GM18868 (cell line): ENCODE measurements around the gene ZNF229.
"Not testable (repeated sequence)": the region's sequence is repeated elsewhere in the genome, so short reads cannot be mapped to it uniquely, and the experiment has no call there.

Source experiments
- ATAC-seq: cut with Tn5 transposase; IDR thresholded peaks from one replicate; pipeline ENCODE4 v1.9.1; 2021; ENCODE audit warnings: mild to moderate bottlenecking, moderate library complexity; ENCODE audit not compliant: unreplicated experiment

Gene ZNF229

DNA sequence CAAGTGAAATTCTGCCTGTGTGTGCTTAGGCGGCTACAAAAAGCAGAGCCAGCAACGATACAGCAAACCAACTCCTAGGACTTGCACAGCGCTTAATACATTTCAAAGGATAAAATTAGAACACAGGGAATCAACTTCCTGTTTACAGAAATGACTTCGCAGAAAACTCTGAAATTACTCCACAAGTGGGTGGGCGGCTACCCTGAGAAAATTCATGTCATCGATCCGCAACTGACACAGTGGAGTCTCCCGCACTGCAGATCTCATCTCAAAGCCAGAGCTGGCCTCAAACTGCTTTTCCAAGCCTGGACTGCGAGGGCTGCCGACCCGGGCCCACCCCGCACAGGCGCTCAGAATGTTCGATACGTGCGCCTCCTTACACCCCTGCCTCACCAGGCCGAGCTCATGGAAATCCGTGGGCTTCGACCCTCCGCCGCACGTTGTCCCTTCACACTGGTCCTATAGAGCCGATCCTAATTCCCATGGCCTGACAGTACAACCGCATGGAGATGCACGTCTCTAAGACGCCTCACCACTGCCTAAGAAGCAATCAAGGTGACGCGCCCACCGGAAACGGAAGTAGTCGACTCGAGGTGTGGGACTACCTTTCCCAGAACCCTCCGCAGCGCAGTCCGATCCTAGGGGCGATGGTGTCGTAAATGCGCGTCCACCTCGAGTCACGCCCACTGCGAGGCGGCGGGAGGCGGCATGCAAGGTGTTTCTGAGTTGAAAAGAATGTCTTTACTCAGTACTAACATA is at the start of gene ZNF229:
TSS of gene ZNF229 (minus strand) at position 557 of the 759 bp plus-strand sequence. CDS start 5,625 bp downstream, outside the sequence.
- ATAC-seq = no peak

DNA sequence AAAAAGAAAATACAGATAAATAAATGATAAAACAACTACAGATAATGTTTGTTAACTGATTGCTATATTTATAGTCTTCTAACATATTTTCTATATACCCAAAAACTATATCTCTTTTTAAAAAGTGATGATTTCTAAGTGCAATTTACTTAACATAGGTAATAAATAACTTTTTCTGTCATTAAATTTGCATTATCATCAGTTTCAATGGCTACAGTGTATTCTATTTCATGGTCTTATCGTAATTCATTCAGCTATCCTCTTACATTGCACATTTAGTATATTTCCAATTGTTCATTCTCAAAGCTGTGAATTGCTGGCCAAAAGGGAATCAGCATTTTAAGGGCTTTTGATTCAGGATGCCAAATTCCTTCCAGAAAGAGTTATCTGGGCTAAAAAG is 48.4 kb upstream of the ZNF229 start:
- no peak for ATAC-seq

DNA sequence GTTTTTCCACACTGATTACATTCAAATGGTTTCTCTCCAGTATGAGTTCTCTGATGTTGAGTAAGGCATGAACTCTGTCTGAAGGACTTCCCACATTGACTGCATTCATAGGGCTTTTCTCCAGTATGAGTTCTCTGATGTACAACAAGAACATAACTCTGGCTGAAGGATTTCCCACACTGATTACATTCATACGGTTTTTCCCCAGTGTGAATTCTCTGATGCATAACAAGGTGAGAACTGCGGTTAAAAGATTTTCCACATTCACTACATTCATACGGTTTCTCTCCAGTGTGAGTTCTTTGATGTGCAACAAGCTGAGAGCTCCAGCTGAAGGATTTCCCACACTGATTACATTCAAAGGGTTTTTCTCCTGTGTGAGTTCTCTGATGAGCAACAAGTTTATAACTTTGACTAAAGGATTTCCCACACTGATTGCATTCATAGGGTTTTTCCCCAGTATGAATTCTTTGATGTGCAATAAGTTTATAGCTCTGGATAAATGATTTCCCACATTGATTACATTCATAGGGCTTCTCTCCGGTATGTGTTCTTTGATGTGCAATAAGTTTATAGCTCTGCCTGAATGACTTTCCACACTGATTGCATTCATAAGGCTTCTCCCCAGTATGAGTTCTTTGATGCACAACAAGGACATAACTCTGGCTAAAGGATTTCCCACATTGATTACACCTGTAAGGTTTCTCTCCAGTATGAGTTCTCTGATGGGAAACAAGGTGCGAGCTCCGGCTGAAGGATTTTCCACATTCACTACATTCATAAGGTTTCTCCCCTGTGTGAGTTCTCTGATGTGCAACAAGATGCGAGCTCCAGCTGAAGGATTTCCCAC is 28.5 kb upstream of the ZNF229 start:
- no peak for ATAC-seq

DNA sequence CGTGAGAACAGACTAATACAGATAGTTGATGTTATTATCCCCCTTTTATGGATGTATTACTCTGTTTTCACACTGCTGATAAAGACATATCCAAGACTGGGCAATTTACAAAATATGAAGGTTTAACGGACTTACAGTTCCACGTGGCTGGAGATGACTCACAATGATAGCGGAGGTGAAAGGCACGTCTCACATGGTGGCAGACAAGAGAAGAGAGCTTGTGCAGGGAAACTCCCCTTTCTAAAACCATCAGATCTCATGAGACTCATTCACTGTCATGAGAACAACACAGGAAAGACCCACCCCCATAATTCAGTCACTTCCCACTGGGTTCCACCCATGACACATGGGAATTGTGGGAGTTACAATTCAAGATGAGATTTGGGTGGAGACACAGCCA is 20.5 kb upstream of the ZNF229 start:
- ATAC-seq = not testable (repeated sequence)

DNA sequence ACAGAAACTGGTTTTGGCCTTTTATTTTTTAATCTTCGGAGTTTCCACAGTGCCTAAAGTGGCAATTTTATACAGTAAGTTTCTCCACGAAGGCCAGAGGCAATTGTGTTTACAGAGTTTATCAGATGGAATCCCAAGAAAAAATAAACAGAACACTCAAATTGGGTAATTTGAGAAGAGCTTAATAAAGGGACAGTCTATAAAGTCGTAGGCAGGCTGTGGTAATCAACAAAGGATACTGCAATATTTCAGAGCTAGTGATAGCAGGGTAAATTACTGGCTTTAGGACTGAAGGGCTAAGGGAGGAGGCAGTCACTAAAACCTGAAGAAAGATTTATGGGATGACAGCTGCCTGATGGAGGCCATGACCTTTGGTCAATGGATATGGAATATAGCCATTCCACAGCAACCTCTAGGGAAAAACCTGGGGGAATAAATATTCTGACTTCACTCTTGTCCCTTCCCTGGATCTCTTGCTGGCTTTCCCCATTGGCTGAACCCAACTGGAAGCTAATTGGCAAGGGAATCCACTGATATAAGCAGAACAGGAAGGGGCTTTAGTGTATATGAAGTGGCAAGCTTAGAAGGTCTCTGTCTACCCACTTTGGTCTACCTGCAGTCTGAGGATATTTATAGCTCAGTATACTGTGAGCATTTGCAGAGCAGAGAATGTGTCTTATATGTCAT is 14.5 kb upstream of the ZNF229 start:
- not testable (repeated sequence) for ATAC-seq

DNA sequence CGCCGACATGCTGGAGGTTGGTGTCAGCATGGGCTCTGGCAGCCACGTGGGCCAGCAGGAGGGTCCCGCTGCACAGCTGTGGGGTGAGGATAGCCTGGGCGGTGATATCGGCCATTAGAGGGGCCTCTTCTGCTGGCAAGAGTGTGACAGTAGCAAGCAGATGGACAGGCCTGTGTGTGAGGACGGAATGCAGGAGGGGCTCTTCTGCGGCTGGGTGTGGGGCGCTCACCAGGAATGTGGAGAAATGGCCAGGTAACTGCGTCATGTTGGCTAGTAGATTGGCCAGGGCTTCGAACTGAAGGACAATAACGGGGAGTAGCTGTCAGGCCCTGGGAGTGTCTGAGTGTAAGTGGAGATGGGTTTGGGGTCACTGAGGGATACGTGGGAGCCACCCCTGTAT is 7.7 kb upstream of the ZNF229 start:
- not testable (repeated sequence) for ATAC-seq

DNA sequence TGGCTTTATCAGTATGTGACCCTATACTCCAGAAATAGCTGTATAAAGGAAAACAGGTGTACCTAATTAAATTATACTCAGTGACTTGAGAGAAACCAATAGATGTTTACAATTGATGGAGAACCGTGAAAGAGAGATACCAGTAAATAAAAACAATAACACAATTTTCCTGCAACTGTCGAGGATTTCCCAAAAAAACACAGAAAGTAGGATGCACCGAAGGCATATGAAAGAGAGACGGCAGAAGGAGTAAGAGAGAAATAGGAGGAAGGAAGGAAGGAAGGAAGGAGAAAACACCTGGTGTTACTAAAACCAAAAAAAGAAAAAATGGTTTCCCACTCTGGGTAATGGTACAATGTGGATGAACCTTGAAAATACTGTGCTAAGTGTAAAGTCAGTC is 6.8 kb upstream of the ZNF229 start:
- no peak for ATAC-seq

DNA sequence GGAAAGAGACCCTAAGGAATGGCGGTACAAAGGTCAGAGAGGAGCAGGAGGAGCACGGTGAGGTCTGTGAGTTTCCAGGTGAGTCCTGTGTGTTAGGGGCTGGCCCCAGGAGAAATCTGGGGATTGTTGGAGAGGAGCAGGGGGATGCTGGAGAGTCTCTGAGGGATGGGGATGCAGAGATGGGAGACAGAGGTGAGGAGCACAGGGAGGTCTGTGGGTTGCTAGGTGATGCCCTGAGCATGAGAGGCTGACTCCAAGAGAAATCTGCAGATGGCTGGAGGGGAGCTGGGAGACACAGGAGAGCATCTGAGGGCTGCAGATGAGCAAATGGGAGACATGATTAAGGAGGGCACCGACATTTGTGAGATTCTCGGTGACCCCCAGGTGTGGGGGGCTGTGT is 4.1 kb upstream of the ZNF229 start:
- no peak for ATAC-seq

DNA sequence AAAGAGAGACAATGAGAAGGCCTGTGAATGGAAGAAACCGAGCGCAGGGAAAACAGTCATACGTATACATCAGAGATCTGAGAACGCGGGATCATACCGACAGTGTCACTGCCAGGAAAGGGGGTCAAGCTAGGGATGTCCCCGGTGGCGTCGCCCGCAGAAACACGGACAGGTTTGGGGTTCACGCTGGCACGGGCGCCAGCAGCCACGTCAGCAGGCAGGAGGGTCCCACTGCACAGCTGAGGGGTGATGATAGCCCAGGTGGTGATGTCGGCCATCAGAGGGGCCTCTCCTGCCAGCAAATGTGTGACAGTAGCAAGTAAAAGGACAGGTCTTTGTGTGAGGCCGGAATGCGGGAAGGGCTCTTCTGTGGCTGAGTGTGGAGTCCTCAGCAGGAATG is 3.4 kb upstream of the ZNF229 start:
- no peak for ATAC-seq

DNA sequence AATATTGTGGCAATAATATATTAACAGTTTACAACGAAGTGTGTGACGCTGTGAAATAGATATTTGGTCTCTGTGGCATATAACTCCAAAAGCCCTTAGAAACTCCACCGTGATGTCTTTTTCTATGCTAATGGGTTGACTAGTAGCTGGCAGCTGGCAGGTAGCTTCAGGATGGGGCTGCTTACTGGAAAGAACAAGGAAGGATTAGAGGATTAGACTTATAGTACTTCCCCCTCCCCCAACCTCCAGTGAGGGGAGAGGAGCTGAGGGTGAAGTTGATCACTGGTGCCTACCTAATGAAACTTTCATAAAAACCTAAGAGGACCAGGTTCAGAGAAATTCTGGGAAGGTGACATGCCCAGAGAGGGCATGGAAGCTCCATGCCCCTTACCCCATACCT is 9.8 kb downstream of the ZNF229 start:
- no peak for ATAC-seq

DNA sequence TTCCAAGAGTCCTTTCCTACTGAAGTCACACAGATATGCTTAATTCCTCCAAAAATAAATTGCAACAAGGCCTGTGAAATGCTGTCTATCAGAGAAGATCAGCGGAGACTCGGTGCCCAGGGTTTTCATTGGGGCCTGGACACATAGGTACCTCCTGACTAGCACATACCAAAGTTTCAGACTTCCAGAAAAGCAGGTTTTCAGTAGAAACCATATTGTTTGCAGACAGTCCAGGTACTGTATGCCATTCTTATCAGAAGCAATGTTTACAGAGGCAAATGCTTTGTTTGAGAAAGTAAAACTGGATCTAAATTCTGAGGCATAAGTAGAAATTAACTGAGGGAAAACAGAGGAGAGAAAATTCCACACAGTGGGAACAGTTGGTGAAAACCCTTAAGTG is 12.8 kb downstream of the ZNF229 start:
- no peak for ATAC-seq

DNA sequence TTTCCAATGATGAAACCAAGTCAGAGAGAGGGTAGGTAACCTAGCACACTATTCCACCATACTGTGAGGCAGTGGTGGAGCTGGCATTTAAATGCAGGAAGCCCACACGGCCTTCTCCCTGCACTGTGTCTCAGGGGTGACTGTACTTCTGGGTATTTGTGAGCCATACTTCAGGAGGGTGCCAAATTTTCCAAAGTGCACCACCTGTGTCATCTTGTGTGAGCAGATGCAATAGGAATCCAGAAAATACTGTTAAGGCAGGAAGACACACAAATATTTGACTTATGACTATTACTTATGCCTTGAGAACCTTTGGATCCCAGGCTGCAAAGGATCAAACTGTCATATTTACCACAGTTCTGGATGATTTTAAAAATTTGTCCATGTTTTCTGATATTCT is 17.3 kb downstream of the ZNF229 start:
- ATAC-seq = no peak

DNA sequence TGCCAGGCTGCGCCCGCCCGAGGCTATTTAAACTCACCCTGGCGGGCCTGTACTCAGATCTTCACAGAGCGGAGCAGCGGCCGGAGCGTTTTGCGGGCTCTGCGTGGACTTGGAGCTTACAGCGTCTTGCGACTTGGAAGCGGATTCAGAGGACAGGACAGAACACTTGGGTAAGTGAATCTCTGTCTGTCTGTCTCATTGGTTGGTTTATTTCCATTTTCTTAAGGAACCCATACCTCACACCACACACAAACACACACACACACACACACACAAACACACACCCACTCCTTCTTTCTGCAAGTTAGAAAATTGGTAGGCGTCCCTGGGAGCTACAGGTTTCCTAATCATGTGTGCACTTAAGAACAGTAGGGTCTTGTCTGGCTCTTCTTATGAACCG is 32.7 kb downstream of the ZNF229 start:
- ATAC-seq = not testable (repeated sequence)

DNA sequence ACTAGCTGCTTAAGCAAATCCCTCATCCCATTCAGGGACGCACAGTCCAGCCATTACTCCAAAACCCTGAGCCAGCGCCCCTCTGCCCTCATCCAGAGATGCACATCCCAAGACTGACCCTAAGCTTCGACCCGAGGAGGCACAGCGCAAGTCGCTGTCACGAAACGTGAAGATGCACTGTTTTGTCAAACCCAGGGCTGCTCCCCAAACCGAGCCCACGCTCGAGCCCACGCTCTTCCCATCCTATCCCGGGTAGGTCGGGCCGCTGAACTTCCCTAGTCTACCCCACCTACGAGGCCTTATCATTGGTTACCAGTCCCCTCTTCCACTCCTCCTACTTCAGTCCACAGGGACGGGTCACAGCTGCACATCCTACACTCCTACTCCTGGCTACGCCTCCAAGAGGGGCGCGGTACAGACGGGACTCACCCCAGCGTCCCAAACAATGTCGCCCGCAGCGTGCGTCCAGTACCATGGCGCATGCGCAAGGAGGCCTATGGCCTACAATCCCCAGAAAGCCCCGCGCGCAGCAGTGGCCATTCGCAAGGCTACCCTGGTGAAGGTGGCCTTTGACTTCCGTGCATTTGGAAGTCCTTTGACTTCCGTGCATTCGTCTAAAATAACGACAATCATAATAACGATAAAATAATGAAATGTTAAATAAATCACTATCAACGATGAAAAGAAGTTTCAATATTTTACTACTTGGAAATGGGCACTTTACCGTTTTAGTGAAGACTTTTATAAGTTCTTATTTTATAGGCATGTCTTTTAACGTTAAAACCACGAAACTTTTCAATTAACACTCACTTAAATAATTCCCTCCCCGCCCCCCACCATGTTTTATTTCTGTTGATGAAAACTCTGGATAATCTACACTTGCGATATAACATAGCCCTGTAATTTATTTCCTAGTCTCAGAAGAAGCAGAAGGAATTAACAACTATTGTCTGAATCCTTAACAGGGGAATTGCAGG is 46.8 kb downstream of the ZNF229 start, which contains the start of gene ZNF285:
TSS of gene ZNF285 (minus strand) at position 470 of the 977 bp plus-strand sequence. CDS start 4,395 bp downstream, outside the sequence.
- ATAC-seq = no peak

DNA sequence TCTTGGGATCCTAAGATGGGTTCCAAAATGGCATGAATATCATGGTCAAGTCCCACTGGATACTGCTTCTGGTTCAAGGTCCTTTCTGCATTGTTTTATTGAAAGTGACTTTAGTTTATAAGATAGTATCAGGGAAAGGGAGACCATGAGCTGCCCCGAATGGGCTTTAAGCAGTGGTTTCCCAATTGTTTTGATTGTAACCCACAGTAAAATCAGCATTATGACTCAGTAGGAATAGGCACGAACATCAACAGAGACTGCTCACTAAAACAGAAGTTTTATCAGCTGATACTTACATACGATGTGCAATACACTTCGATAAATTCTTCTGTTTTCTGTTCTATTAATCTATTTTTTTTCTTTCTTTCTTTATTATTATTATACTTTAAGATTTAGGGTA is 59.0 kb downstream of the ZNF229 start:
- not testable (repeated sequence) for ATAC-seq
